H54 (cell line): ENCODE results near the gene ZNF385B.

Experiments
- DNase-seq: peaks from one replicate; pipeline ENCODE4 v3.0.0; 2011; ENCODE audit warnings: low spot score, mixed read lengths; ENCODE audit not compliant: insufficient read length
- FAIRE-seq: peaks from 3 replicates; lab custom pipeline; 2011; peaks lifted over from hg19 to GRCh38; lab: Jason Lieb, UNC
- POLR2A ChIP-seq: IDR thresholded peaks from 2 replicates; pipeline ENCODE4 v1.6.1; 2011; ENCODE audit warnings: low read depth, mild to moderate bottlenecking, low read length

The ZNF385B gene

DNA sequence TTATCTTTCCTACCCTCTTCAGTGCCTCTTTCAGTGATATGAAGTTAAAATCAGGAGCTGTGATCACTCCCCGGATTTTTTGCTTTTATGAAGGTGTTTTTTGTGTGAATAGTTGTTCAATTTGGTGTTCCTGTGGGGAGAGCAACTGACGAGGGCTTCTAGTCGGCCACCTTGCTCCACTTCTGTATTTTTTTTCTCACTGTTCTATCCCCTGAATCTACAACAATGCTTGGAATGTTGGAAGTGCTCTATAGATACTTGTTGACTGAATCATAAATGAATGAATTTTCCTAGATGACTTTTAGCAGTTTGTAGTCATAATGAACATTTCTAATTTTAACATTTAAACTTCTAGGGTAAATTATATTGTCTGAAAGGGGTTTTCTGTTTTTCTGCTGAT is 247.3 kb downstream of the ZNF385B start:
- DNase-seq (no peak), FAIRE-seq (no peak)
- TF ChIP-seq POLR2A: no peak

- no peak for TF ChIP-seq POLR2A
- DNase-seq (no peak), FAIRE-seq (no peak)
Measured at GRCh38 chr2:179613701-179614100, 247.7 kb downstream of the ZNF385B start.

GRCh38 chr2:179613299-179613651 is 248.1 kb downstream of the ZNF385B start:
- no peak for TF ChIP-seq POLR2A
- FAIRE-seq: no peak
- no peak for DNase-seq

DNA sequence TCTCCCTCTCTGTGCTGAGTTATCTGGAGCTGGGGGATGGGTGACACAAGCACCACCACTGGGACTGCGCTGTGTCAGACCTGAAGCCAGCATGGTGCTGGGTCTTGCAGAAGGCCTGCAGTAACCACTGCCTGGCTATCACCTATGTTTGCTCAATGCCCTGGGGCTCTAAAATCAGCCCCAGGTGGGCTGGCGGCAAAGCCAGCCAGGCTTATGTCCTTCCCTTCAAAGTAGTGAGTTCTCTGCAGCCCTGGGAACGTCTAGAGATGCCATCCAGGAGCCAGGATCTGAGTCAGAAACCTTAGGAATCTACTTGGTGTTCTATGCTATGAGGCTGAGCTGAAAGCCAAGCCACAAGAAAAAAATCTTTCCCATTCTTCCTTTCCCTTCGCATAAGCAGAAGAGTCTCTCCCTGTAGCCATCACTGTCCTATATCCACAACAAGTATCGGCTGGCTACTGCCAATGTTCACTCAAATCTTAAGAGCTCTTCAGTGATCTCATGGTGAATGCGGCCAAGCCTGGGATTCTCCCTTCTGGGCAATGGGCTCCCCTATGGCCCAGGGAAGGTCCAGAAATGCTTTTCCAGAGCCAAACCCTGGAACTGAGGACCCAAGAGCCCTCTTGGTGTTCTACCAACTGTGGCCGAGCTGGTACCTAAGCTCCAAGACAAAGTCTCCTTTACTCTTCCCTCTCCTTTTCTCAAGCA is 248.7 kb downstream of the ZNF385B start:
- FAIRE-seq (no peak), DNase-seq (no peak)

GRCh38 chr2:179612108-179612507 is 249.3 kb downstream of the ZNF385B start:
- TF ChIP-seq POLR2A: no peak
- DNase-seq (no peak), FAIRE-seq (no peak)

More for the DNA sequence above, 248.7 kb downstream of the ZNF385B start:
- TF ChIP-seq POLR2A: no peak

GRCh38 chr2:179606141-179606540 is 255.3 kb downstream of the ZNF385B start:
- FAIRE-seq: no peak
- DNase-seq: no peak
- no peak for TF ChIP-seq POLR2A

DNA sequence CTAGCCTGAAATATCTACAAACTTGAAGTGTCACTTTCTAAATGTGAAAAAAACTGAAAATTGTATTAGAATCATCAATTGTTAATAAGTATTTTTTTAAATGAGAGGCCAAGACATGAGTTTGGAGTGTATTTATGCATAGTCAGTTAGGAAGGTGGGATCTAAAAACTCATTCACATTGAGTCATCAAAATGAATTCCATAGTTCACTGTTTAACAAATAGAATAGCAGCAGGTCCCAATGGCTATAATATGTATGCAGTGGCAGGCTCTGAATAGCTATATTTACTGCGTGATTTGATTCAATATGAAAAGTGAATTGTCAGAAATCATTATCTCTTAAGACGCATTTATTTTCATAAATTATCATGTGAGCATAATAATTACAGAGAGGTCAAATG is 256.1 kb downstream of the ZNF385B start:
- no peak for DNase-seq
- no peak for FAIRE-seq
- no peak for TF ChIP-seq POLR2A

GRCh38 chr2:179604598-179604997 is 256.8 kb downstream of the ZNF385B start:
- no peak for FAIRE-seq
- no peak for TF ChIP-seq POLR2A
- DNase-seq: no peak

DNA sequence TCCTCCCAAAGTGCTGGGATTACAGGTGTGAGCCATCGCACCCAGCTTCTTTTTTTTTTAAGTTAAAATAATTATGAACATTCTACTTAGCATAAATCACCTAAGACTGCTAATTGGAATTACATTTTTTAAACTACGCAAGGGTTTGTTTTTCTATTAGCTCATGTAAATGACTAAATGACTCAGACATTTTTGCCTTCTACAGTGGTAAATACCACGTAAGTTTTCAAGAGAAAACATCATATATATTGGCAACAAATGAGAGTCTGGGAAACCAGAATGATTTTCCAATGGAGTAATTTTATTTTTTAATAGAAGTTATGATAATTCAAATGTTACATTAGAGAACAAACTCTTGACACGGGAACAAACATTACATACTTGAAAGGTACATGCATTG is 259.0 kb downstream of the ZNF385B start:
- no peak for TF ChIP-seq POLR2A
- FAIRE-seq: no peak
- DNase-seq: no peak

DNA sequence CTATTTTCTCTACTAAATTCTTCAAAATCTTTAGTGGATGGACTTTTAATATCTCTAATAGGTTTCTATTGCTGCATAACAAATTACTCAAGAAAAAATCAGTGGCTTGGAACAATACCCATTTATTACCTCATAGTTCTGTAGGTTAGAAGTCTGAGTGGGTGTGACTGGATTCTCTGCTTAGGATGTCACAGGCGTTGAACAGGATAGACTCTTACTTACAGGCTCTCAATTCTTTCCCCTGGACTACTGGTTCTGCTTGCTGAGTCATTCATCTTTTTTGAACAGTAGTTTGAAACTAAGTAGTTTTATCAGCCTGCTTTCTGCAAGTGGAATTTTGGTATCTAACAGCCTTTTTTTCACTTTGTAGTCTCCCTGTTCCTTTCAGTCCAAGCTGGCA is 265.4 kb downstream of the ZNF385B start:
- no peak for DNase-seq
- no peak for FAIRE-seq
- TF ChIP-seq POLR2A: no peak

DNA sequence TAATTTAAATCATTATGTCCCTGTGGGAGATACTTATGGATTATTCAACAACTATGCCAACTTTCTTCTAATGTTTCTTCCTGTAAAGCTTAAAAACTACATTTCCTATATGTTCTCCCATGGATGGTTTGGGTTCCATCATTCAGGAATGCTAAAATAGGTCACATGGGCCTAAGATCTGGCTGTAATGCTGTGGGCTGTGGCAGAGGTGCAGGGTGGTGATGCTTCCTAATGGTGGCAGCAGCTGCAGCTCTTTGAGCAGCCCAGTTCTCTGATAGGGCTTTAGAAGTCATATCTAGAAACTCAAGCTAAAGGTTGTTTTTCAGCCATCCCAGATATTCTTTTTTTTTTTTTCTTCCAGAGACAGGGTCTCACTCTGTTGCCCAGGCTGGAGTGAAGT is 266.1 kb downstream of the ZNF385B start:
- DNase-seq: no peak
- no peak for FAIRE-seq
- TF ChIP-seq POLR2A: no peak

GRCh38 chr2:179594268-179595112 is 266.9 kb downstream of the ZNF385B start:
- TF ChIP-seq POLR2A: no peak
- DNase-seq (no peak), FAIRE-seq (no peak)

DNA sequence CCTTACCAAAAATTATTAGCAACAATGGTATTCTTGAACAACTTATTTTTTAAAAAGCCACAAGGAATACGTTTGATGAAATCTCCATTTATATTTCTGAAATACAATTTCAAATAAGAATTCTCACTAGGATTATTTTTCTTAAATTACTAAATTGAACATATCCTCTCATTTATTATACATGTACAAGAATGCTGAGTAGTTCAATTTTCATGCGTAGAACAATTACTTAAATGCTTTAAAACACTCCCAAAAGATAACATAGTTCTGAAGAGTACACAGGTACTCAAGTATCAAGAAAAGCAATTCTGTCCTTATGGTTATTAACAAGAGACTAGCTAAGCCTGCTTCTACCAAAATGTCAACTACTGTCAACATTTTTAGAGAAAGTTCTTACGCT is 268.1 kb downstream of the ZNF385B start:
- no peak for TF ChIP-seq POLR2A
- FAIRE-seq (no peak), DNase-seq (no peak)

GRCh38 chr2:179592167-179592936 is 269.1 kb downstream of the ZNF385B start:
- TF ChIP-seq POLR2A: no peak
- FAIRE-seq (peak; percentile 53), DNase-seq (no peak)

DNA sequence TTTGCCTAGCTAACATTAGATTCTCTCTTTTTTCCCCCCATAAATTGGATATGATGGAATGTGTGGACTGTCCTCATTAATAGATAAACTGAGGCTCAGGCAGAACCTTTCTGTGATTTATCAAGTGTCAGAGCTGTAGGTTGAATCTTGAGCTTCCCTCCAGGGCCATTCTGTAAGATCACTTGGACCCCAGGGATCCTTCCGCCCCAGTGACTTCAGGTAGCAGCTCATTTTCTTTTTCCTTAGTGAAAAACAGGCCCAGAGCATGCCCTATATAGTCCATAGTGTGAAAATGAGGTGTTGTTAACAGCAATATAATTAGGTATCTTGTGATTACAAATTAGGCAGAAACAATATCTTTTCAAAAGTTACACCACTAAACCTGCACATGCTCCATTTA is 269.7 kb downstream of the ZNF385B start:
- TF ChIP-seq POLR2A: no peak
- FAIRE-seq (no peak), DNase-seq (no peak)
